AG10803 (cell line): ENCODE results near the gene OR2AJ1.

Source experiments
- DNase-seq: peaks from one replicate; pipeline ENCODE4 v3.0.0; 2010; ENCODE audit warnings: low read depth
- H3K4me3 ChIP-seq: 2 replicates; pipeline ENCODE4 v1.5.1; 2011; ENCODE audit warnings: mild to moderate bottlenecking, low read length, control low read depth
- TF ChIP-seq, protein P1 (sequence below): conservative IDR thresholded peaks from 2 replicates; pipeline ENCODE4 v1.5.1; 2011; ENCODE audit warnings: mild to moderate bottlenecking, low read length, control low read depth, inconsistent platforms

Gene OR2AJ1

DNA sequence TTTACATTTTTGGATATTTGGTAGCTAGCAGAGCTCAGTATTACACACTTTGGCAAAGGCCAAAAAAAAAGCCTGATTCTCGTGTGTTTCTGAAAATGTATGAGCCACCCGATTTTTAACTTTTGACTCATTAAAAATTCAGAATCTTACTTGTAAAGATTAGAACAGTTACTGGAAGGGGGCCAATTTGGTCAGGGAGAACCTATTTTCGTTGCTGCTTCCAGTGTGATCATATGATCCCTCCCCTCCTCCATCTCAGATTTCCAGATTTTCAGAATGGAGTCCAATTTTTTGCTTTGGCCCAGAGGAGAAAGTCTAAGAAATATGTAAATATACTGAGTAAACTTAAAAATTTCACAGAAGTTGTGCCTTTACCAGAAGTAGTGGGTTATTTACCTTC lies 37.1 kb downstream of the OR2AJ1 start:
- H3K4me3 ChIP-seq, result no peak overlapping the region
- TF ChIP-seq, protein P1, sequence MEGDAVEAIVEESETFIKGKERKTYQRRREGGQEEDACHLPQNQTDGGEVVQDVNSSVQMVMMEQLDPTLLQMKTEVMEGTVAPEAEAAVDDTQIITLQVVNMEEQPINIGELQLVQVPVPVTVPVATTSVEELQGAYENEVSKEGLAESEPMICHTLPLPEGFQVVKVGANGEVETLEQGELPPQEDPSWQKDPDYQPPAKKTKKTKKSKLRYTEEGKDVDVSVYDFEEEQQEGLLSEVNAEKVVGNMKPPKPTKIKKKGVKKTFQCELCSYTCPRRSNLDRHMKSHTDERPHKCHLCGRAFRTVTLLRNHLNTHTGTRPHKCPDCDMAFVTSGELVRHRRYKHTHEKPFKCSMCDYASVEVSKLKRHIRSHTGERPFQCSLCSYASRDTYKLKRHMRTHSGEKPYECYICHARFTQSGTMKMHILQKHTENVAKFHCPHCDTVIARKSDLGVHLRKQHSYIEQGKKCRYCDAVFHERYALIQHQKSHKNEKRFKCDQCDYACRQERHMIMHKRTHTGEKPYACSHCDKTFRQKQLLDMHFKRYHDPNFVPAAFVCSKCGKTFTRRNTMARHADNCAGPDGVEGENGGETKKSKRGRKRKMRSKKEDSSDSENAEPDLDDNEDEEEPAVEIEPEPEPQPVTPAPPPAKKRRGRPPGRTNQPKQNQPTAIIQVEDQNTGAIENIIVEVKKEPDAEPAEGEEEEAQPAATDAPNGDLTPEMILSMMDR, result no peak
- DNase-seq, result no peak

DNA sequence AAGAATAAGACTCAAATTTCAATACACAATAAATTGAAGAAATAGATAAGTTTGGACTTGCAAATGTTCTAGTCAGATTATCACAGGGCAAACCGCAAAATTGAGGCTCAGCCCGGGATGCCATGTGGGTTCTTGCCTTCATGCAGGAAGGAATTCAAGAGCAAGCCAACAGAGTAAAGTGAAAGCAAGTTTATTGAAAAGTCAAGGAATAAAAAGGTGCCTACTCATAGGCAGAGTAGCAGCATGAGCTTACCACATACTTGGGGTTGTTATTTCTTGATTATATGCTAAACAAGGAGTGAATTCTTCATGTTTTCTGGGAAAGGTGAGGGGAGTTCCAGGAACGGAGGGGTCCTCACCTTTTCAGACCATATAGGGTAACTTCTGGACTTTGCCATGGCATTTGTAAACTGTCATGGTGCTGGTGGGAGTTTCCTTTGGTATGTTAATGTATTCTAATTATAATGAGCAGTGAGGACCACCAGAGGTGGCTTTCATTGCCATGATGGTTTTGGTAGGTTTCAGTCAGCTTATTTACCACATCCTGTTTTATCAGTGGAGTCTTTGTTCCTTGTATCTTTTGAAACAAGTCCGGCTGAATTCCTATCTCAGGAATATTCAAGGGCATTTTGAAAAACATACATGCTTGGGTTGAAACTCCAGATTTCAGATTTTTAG lies 38.4 kb downstream of the OR2AJ1 start:
- no peak for DNase-seq
- no peak overlapping the region for H3K4me3 ChIP-seq
- TF ChIP-seq, protein P1, result no peak

DNA sequence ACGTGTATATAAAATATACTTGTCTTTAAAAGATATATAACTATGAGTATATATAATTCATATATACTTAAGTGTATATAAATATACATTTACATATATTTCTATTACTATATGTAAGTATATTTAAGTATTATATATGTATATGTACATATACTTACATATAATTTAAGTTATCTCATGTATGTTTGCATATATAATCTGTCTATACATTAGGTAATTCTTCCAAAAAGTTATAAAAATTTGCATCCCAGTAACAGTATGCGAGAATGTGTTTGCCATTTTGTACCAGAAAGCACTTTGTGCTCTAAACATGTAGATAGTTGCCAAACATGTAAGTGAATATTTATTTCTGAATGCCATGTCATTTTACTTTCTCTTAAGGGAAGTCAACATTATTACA lies 40.2 kb downstream of the OR2AJ1 start, which contains the start of gene OR2AK2:
Gene OR2AK2 (plus strand): TSS at position 301 of the 400 bp plus-strand sequence. CDS start 144 bp downstream, outside the sequence.
- TF ChIP-seq, protein P1, result no peak
- DNase-seq, result no peak
- no peak within 1 kb of the TSS for H3K4me3 ChIP-seq

DNA sequence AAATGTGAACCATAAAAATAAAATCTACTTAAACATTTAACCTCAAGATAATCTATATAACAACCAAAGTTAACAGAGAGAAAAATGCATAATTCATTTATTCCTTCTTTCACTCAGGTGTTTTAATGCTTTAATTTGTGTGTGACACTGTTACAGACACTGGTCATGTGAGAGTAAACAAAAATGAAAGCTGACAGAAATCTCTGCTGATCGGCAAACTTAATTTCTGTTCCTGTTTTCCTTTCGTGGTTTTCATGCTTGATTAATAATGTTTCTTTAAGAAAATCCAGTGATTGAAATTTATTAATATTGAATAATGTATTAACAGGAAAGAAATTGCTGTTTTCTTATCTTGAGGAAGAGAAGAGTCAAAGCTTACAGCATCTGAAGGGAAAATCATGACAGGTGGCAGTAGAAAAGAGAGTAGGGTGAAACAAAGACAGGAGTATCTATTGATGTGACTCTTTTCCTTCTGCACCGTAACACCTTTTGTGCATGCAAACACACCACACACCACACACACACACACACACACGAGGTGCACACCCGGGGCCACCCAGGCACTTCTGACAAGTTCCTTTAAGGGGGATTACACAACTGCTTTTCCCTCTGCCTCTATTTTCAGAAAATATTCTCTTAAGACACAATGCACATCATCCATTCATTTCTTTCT lies 42.0 kb downstream of the OR2AJ1 start:
- DNase-seq, result no peak
- TF ChIP-seq, protein P1, result no peak
- no peak overlapping the region for H3K4me3 ChIP-seq
